GM21786 (cell line): Measurements from ENCODE around the gene TP73.

Source experiments
- ATAC-seq: cut with Tn5 transposase; IDR thresholded peaks from one replicate; pipeline ENCODE4 v1.9.1; 2021; ENCODE audit not compliant: unreplicated experiment

The TP73 gene

DNA sequence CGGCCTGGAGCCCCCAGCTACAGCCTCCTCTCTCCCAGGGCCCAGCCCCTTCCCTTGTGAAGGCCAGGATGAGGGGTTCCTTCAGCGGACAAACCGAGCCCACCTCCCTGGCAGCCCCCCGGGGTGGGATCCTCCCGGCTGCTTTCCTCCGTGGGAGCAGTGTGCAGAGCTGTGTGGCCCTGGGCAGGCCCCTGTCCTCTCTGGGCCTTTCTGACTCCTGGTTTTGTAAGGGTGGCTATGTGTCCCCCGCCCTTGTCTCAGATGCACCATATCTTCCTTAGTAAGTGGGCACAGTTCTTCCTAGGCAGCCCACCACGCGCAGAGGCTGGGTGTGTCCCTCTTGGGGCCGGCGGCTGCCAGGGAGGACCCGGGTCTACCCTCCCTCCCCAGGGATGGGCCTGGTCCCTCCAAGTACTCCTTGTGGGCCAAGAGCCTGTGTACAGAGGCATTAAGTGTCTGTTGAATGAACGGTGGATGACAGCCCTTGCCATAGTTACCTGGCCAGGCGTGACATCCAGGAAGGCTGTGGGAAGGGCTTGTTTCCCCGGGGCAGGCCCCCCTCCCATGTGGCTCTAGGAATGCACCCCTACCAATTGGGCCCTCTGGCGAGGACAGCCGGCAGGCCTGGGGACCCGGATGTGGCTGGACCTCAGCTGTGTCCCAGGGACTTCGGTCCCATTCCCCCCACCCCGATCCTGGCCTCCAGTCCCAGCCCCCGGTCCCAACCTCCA lies 124.1 kb downstream of the TP73 start:
- no peak for ATAC-seq

DNA sequence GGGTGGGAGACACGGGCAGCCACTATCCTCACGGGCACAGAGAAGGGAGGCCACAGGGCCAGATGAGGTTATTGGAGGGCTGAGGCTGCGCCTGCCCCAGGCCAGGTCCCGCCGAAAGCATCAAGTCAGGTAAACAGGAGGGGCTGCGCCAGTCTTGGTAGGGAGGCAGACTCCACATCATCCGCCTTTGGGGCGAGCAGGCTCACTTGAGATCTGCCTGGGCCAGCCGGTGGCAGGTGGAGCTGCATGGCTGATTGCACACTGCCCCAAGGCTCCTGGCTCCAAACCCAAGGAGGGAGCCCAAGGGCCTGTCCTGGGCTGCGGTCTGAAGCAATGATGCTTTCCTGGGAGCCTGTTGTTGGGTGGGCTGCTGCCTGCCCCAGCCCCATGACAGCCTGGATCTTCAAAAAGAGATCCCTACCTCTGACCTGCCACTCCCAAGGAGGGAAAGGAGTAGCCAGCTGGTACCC lies 124.8 kb downstream of the TP73 start:
- no peak for ATAC-seq

DNA sequence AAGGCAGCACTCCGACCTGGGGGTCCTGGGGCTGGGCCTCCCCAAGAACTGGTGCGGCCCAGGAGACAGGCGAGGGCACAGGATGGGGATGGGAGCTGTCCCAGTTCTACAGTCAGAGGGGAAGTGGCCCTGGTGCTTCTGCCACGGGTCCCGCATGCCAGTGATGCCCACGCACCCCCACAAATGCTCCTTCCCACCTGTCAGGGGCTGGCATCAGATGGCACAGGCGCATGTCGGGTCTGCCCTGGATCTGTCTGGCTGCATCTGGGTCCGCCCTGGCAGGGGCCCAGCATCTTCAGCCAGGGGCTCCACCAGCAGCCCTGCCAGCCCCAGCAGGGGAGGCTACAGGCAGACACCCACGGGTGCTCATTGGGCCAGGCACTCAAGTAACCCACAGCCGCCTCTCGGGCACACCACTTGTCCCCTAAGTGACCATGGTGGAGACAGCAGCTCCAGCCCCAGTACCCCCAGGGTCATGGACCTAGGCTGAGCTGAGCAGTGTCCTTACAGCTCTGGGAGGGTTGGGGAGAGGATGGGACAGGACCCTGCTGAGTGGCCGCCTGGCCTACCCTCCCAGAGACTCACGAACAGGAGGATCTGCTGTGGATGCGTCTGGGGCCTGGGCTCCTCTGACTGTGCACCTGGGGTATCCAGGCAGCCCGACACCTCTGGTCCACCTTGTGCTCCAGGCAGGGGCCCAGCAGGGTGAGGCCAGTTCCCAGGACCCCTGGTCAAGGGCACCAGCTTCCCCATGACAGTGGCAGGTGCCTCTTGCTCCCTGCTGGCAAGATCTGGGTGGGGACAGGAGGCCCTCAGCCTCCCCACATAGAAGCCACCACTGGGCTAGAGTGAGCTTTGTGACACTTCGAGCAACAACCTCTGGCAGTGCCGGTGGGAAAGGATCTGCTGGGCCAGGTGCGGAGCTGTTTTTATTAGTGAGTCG lies 125.6 kb downstream of the TP73 start:
- ATAC-seq, result no peak

DNA sequence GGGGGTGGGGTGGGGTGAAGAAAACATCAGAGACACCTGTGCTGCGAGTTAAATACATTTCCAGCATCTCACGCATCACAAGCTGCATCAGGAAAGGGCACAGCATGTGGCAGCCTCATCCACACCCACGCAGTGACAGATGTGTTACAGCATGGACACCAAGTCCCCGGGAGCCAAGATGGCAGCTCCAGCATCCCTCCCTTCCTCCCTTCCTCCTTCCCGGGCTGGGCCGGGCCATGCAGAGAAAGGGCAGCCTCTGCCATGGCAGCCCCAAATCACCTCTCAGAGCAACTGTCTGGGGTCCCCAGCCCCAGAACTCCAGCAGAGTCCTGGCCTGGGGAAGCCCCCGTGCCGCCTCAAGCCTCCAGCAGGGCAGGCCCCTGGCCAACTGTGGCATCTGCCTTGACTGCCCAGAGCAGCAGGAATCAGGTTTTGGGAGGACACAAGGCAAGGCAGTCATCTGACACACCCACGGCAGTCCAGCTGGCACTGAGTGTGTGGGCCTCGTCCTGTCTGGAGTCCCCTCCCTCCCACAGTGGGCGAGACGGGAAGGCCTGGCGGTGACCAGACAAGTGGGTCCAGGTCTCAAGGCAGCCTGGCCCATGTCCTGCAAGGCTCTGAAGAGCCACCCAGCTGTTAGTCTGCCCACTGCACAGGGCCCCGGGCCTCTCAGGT lies 126.4 kb downstream of the TP73 start:
- ATAC-seq, result no peak

DNA sequence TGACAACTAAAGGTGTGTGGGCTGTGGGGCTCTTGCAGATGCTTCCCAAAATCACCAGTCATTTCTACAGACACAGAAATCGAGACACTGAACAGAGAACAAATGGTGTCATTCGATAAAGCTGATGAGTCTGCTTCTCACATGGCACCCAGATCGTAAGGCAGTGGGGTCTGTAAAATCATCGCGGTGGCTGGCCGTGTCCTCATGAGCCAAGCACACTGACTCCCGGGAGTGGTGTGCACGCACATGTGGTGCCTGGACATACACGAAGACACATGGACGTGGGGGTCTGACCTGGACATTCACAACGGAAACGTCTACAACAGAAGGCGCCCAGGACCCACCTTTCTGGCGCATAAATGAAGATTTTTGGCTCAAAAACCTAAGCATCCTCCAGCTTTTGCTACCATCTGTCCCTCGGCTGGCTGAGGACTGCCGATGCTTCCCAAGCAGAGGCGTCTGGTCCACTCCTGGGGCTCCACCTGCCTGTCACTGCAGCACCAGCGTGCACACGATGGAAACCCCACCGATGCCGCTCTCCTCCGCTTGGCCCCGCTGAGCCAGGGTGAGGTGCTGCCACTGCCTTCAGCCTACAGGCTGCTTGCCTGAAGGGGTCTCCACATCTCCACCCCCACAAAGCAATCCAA lies 127.1 kb downstream of the TP73 start:
- no peak for ATAC-seq

DNA sequence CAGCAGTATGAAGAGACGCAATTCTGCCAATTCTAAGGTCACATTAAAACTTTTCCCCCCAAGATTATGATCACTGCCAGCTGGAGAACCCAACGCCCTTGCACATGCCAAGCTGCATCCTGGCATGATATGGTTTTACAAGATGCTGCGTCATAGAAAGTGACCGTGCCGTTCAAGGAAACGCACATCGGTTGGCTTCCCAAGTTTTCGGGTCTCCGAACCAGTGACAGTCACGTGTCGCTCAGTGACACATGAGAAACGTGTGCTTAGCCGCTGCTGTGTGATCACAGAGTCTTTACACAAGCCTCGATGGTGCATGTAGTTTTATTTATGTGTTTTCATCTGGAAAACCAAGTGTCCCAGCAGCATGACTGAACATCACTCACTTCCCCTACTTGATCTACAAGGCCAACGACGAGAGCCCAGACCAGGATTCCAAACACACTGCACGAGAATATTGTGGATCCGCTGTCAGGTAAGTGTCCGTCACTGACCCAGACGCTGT lies 127.6 kb downstream of the TP73 start:
- ATAC-seq, result no peak

DNA sequence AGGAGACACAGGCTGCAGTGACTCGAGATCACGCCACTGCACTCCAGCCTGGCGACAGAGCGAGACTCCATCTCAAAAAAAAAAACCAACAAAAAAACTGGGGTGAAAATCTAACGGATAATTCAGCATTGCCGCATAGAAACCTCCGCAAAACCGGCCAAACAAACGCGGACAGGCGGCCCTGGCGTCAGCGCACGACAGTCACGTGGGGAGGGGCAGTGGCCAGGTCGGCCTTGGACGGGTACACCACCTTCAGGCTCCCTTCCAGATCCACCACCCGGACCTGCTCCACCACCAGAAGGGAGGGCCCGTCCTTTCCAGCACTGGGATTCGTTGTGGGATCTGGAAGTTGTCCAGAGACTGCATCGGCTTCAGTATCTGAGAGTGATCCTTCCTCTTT lies 128.6 kb downstream of the TP73 start:
- no peak for ATAC-seq

DNA sequence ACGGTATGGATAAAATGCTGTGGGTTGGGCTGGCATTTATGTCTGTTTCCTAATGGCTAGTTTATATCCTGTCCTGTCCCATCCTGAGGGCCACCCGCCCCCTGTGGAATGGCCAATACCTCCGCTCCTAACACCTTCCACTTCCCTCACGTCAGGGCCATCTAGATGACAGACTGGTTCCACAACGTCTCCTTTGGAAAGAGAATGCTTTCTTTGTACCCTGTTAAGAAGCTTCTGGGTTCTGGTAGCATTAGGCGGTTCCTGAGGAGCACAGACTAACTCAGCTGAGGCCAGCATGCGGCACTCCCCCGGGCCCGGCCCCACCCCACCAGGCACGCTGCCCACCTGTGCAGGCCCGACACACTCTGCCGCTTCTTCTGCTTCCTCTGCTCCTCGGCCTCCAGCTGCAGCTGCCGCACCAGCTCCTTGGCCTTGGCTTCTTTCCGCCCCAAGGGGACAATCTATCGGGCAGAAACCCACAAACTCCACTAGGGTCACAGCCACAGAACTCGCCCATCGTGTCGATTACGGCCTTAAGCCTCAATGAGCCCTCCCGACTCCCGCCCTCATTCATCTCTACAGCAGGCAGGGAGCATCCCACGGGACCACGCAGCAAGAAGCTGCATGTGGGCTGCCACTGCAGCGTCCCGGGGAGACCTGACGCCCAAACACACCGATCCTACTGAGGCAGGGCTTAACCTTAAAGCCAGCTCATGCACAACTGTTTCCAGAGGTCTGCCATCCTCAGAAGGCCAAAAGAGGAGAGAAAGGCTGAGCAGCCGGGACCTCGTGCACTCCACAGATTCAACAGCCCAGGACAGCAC lies 131.5 kb downstream of the TP73 start:
- no peak for ATAC-seq

DNA sequence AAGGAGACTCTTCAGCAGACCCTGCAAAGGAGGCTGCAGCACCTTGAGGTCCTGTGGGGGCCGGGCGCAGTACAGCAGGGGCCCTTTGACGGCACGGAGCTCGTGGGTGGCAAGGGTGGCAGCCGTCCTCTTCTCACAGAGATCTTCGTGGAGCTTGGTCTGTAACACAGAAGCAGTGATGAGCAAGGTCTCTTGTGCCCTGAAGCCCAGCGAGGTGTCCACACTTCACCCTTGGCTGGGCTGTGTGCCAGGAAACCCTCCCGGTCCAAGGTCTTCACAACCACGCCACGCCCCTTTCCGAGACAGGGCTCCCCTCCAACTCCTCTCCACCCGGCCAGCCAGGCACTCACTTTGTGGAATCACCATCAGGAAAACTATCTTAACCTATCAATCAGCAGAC lies 132.7 kb downstream of the TP73 start:
- ATAC-seq, result no peak

DNA sequence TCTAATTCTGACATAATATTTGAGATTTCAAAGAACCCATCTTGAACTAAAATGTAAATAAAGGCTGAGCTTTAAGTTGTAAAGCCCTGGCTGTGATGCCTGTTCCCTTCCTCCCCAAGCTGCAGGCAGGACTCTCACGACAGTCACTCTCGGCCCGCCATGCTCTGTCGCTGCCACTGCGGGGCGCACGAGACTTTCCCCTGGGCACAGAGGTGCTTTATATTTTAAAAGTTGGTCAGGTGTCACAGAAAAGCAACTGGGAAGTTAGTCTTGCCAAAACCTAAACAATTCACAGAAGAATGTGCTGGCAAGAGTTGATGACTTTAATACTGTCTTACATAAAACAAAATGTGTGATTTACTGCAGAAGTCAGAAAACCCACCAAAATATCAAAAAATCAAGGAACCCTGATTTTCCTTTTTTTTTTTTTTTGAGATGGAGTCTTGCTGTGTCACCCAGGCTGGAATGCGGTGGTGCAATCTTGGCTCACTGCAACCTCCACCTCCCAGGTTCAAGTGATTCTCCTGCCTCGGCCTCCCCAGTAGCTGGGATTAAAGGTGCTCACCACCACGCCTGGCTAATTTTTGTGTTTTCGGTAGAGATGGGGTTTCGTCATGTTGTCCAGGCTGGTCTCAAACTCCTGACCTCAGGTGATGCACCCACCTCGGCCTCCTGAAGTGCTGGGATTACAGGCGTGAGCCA lies 133.3 kb downstream of the TP73 start:
- ATAC-seq, result no peak
